GM12892 (cell line): Measurements from ENCODE around the gene RGS9BP.

ENCODE experiments used
- POLR2A ChIP-seq: IDR thresholded peaks from 2 replicates; pipeline ENCODE4 v1.6.1; 2011; ENCODE audit warnings: low read depth, low read length, control low read depth
- POLR2AphosphoS5 ChIP-seq: IDR thresholded peaks from 2 replicates; pipeline ENCODE4 v1.6.1; 2011; ENCODE audit warnings: low read depth, low read length, control low read depth

DNA sequence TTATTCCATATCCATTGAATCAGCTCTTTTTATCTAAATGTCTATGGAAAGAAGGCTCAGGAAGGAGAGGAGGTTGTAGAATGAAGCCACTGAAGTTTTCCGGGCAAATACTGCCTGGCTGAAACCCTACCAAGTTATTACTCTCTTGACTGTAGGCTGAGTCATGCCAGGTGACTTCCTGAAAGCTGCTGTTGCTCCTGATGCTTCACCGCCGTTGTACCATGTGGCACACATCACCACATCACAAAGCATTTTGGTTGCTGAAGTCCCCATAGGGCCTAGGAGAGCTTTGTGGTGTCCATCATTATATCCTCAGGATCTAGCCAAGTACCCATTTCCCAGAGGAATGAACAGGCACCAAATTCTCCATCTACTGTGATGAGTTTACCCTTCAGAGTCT lies 32.8 kb downstream of the RGS9BP start:
- TF ChIP-seq POLR2AphosphoS5: no peak
- TF ChIP-seq POLR2A: no peak
